ENCODE data around the gene L2HGDH. TPM values are rescaled to one million over a fixed set of nuclear protein-coding genes. Genes with fewer than 3 reads are reported as not detected.

Gene L2HGDH
- total RNA-seq, 2 donors from 2014 or later = 13.0 to 14.1 TPM

- H3K27ac Mint-ChIP-seq = no peak overlapping the region
- no peak for ATAC-seq (replicated peaks)
- H3K4me1 Mint-ChIP-seq = no peaks in the 10 kb centered on the region
- H3K27me3 Mint-ChIP-seq = no peaks in the 10 kb centered on the region
- H3K4me3 Mint-ChIP-seq = no peak overlapping the region
- H3K9me3 Mint-ChIP-seq = no peaks in the 10 kb centered on the region
- peaks cover 7% of the 10 kb centered on the region for H3K36me3 Mint-ChIP-seq (ENCODE audit: low read depth)
Observed at GRCh38 chr14:50288146-50288545, 23.9 kb downstream of the L2HGDH start.

- no peaks in the 10 kb centered on the region for H3K4me1 Mint-ChIP-seq
- no peak overlapping the region for H3K4me3 Mint-ChIP-seq
- H3K9me3 Mint-ChIP-seq = no peaks in the 10 kb centered on the region
- no peaks in the 10 kb centered on the region for H3K27me3 Mint-ChIP-seq
- no peak for ATAC-seq (replicated peaks)
- peaks cover 11% of the 10 kb centered on the region for H3K36me3 Mint-ChIP-seq (ENCODE audit: low read depth)
- no peak overlapping the region for H3K27ac Mint-ChIP-seq
Observed at GRCh38 chr14:50285861-50286260, 26.2 kb downstream of the L2HGDH start.

GRCh38 chr14:50272498-50272897, 39.5 kb downstream of the L2HGDH start:
- H3K9me3 Mint-ChIP-seq = no peaks in the 10 kb centered on the region
- no peak for ATAC-seq (replicated peaks)
- no peaks in the 10 kb centered on the region for H3K36me3 Mint-ChIP-seq (ENCODE audit: low read depth)
- H3K4me3 Mint-ChIP-seq = no peak overlapping the region
- no peak overlapping the region for H3K27ac Mint-ChIP-seq
- H3K4me1 Mint-ChIP-seq = no peaks in the 10 kb centered on the region
- H3K27me3 Mint-ChIP-seq = no peaks in the 10 kb centered on the region

- Mint-ChIP-seq H3K27me3 (no peaks in the 10 kb centered on the region), H3K4me1 (no peaks in the 10 kb centered on the region), H3K9me3 (no peaks in the 10 kb centered on the region), H3K27ac (no peak overlapping the region), H3K4me3 (no peak overlapping the region), H3K36me3 (ENCODE audit: low read depth) (no peaks in the 10 kb centered on the region)
- ATAC-seq (replicated peaks) = no peak
Observed at GRCh38 chr14:50270932-50271331, 41.1 kb downstream of the L2HGDH start.

GRCh38 chr14:50265029-50265428, 47.0 kb downstream of the L2HGDH start:
- no peak overlapping the region for H3K27ac Mint-ChIP-seq

GRCh38 chr14:50263321-50263720, 48.7 kb downstream of the L2HGDH start:
- Mint-ChIP-seq H3K27me3 (no peaks in the 10 kb centered on the region), H3K27ac (no peak overlapping the region), H3K36me3 (ENCODE audit: low read depth) (peaks cover 11% of the 10 kb centered on the region), H3K9me3 (no peaks in the 10 kb centered on the region), H3K4me1 (no peaks in the 10 kb centered on the region), H3K4me3 (no peak overlapping the region)
- ATAC-seq (replicated peaks) = no peak

More at GRCh38 chr14:50265029-50265428, 47.0 kb downstream of the L2HGDH start:
- H3K4me3 Mint-ChIP-seq = no peak overlapping the region
- H3K4me1 Mint-ChIP-seq = no peaks in the 10 kb centered on the region
- no peaks in the 10 kb centered on the region for H3K27me3 Mint-ChIP-seq
- peaks cover 11% of the 10 kb centered on the region for H3K36me3 Mint-ChIP-seq (ENCODE audit: low read depth)
- H3K9me3 Mint-ChIP-seq = no peaks in the 10 kb centered on the region
- no peak for ATAC-seq (replicated peaks)

- H3K4me1 Mint-ChIP-seq = no peaks in the 10 kb centered on the region
- peaks cover 11% of the 10 kb centered on the region for H3K36me3 Mint-ChIP-seq (ENCODE audit: low read depth)
- H3K27ac Mint-ChIP-seq = no peak overlapping the region
- no peaks in the 10 kb centered on the region for H3K27me3 Mint-ChIP-seq
- ATAC-seq (replicated peaks) = no peak
- no peak overlapping the region for H3K4me3 Mint-ChIP-seq
- no peaks in the 10 kb centered on the region for H3K9me3 Mint-ChIP-seq
Observed at GRCh38 chr14:50262865-50263264, 49.2 kb downstream of the L2HGDH start.

GRCh38 chr14:50260511-50260910, 51.5 kb downstream of the L2HGDH start:
- H3K27me3 Mint-ChIP-seq = no peaks in the 10 kb centered on the region
- H3K36me3 Mint-ChIP-seq (ENCODE audit: low read depth) = peaks cover 11% of the 10 kb centered on the region
- H3K27ac Mint-ChIP-seq = peak overlapping the region; percentile 11
- ATAC-seq (replicated peaks) = peak; percentile 70
- H3K9me3 Mint-ChIP-seq = no peaks in the 10 kb centered on the region
- no peaks in the 10 kb centered on the region for H3K4me1 Mint-ChIP-seq
- no peak overlapping the region for H3K4me3 Mint-ChIP-seq

GRCh38 chr14:50260072-50260471, 52.0 kb downstream of the L2HGDH start:
- no peaks in the 10 kb centered on the region for H3K4me1 Mint-ChIP-seq
- H3K4me3 Mint-ChIP-seq = no peak overlapping the region
- H3K27ac Mint-ChIP-seq = peak overlapping the region; percentile 11
- H3K9me3 Mint-ChIP-seq = no peaks in the 10 kb centered on the region
- ATAC-seq (replicated peaks) = no peak
- H3K27me3 Mint-ChIP-seq = no peaks in the 10 kb centered on the region
- peaks cover 11% of the 10 kb centered on the region for H3K36me3 Mint-ChIP-seq (ENCODE audit: low read depth)

GRCh38 chr14:50257732-50258131, 54.3 kb downstream of the L2HGDH start:
- no peaks in the 10 kb centered on the region for H3K27me3 Mint-ChIP-seq

GRCh38 chr14:50254248-50254647, 57.8 kb downstream of the L2HGDH start:
- H3K4me3 Mint-ChIP-seq = no peak overlapping the region
- ATAC-seq (replicated peaks) = no peak
- peaks cover 20% of the 10 kb centered on the region for H3K36me3 Mint-ChIP-seq (ENCODE audit: low read depth)
- no peaks in the 10 kb centered on the region for H3K4me1 Mint-ChIP-seq
- H3K27ac Mint-ChIP-seq = no peak overlapping the region
- no peaks in the 10 kb centered on the region for H3K27me3 Mint-ChIP-seq
- H3K9me3 Mint-ChIP-seq = no peaks in the 10 kb centered on the region

More at GRCh38 chr14:50257732-50258131, 54.3 kb downstream of the L2HGDH start:
- H3K4me1 Mint-ChIP-seq = no peaks in the 10 kb centered on the region
- H3K27ac Mint-ChIP-seq = peak overlapping the region; percentile 9
- H3K36me3 Mint-ChIP-seq (ENCODE audit: low read depth) = peaks cover 12% of the 10 kb centered on the region
- no peaks in the 10 kb centered on the region for H3K9me3 Mint-ChIP-seq
- ATAC-seq (replicated peaks) = no peak
- no peak overlapping the region for H3K4me3 Mint-ChIP-seq

GRCh38 chr14:50249136-50249775, 62.8 kb downstream of the L2HGDH start:
- Mint-ChIP-seq H3K4me3 (no peak overlapping the region), H3K4me1 (no peaks in the 10 kb centered on the region), H3K27me3 (no peaks in the 10 kb centered on the region), H3K27ac (no peak overlapping the region), H3K9me3 (no peaks in the 10 kb centered on the region), H3K36me3 (ENCODE audit: low read depth) (peaks cover 27% of the 10 kb centered on the region)
- no peak for ATAC-seq (replicated peaks)

GRCh38 chr14:50247245-50247644, 64.8 kb downstream of the L2HGDH start:
- Mint-ChIP-seq H3K9me3 (no peaks in the 10 kb centered on the region), H3K36me3 (ENCODE audit: low read depth) (peaks cover 14% of the 10 kb centered on the region), H3K4me1 (no peaks in the 10 kb centered on the region), H3K27me3 (no peaks in the 10 kb centered on the region), H3K27ac (no peak overlapping the region), H3K4me3 (no peak overlapping the region)
- ATAC-seq (replicated peaks) = no peak

GRCh38 chr14:50242566-50243310, 69.3 kb downstream of the L2HGDH start:
- H3K36me3 Mint-ChIP-seq (ENCODE audit: low read depth) = peaks cover 7% of the 10 kb centered on the region
- ATAC-seq (replicated peaks) = no peak
- H3K4me3 Mint-ChIP-seq = no peak overlapping the region
- no peaks in the 10 kb centered on the region for H3K9me3 Mint-ChIP-seq
- H3K4me1 Mint-ChIP-seq = no peaks in the 10 kb centered on the region
- no peak overlapping the region for H3K27ac Mint-ChIP-seq
- no peaks in the 10 kb centered on the region for H3K27me3 Mint-ChIP-seq

GRCh38 chr14:50242096-50242495, 69.9 kb downstream of the L2HGDH start:
- Mint-ChIP-seq H3K9me3 (no peaks in the 10 kb centered on the region), H3K4me1 (no peaks in the 10 kb centered on the region), H3K4me3 (no peak overlapping the region), H3K27ac (no peak overlapping the region), H3K36me3 (ENCODE audit: low read depth) (peaks cover 7% of the 10 kb centered on the region), H3K27me3 (no peaks in the 10 kb centered on the region)
- ATAC-seq (replicated peaks) = no peak

All from activated T-helper 17 cell treated with anti-CD3 and anti-CD28 coated beads, Interleukin-2, amount 50 U/mL, for 72 hours (primary cell).